ENCODE measurements around the gene NOL7.

NOL7 gene

GRCh38 chr6:13668291-13668928 is 53.3 kb downstream of the NOL7 start:
- TF ChIP-seq NFIC (IDR thresholded peaks at IDR 0.05) (no peak), ZBTB7A (IDR thresholded peaks at IDR 0.05; ENCODE audit: low read depth) (no peak), YY1 (IDR thresholded peaks at IDR 0.05; ENCODE audit: low read depth) (no peak), CEBPB (IDR thresholded peaks at IDR 0.05) (no peak), TEAD4 (IDR thresholded peaks at IDR 0.05) (no peak), TAF1 (IDR thresholded peaks at IDR 0.05; ENCODE audit: low read depth) (no peak), EGR1 (IDR thresholded peaks at IDR 0.05) (no peak), FOXM1 (IDR thresholded peaks at IDR 0.05; ENCODE audit: borderline replicate concordance, low read depth) (no peak), CREB1 (IDR thresholded peaks at IDR 0.05; ENCODE audit: low read depth) (no peak), RAD21 (IDR thresholded peaks at IDR 0.05; ENCODE audit: low read depth) (no peak), TCF12 (IDR thresholded peaks at IDR 0.05; ENCODE audit: low read depth) (no peak), EP300 (IDR thresholded peaks at IDR 0.05; ENCODE audit: borderline replicate concordance) (no peak), USF1 (IDR thresholded peaks at IDR 0.05) (no peak)
- TF ChIP-seq, protein P1, sequence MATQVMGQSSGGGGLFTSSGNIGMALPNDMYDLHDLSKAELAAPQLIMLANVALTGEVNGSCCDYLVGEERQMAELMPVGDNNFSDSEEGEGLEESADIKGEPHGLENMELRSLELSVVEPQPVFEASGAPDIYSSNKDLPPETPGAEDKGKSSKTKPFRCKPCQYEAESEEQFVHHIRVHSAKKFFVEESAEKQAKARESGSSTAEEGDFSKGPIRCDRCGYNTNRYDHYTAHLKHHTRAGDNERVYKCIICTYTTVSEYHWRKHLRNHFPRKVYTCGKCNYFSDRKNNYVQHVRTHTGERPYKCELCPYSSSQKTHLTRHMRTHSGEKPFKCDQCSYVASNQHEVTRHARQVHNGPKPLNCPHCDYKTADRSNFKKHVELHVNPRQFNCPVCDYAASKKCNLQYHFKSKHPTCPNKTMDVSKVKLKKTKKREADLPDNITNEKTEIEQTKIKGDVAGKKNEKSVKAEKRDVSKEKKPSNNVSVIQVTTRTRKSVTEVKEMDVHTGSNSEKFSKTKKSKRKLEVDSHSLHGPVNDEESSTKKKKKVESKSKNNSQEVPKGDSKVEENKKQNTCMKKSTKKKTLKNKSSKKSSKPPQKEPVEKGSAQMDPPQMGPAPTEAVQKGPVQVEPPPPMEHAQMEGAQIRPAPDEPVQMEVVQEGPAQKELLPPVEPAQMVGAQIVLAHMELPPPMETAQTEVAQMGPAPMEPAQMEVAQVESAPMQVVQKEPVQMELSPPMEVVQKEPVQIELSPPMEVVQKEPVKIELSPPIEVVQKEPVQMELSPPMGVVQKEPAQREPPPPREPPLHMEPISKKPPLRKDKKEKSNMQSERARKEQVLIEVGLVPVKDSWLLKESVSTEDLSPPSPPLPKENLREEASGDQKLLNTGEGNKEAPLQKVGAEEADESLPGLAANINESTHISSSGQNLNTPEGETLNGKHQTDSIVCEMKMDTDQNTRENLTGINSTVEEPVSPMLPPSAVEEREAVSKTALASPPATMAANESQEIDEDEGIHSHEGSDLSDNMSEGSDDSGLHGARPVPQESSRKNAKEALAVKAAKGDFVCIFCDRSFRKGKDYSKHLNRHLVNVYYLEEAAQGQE (IDR thresholded peaks at IDR 0.05; ENCODE audit: low read depth): no peak
- TF ChIP-seq, protein P2, sequence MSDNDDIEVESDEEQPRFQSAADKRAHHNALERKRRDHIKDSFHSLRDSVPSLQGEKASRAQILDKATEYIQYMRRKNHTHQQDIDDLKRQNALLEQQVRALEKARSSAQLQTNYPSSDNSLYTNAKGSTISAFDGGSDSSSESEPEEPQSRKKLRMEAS (IDR thresholded peaks at IDR 0.05): no peak

DNA sequence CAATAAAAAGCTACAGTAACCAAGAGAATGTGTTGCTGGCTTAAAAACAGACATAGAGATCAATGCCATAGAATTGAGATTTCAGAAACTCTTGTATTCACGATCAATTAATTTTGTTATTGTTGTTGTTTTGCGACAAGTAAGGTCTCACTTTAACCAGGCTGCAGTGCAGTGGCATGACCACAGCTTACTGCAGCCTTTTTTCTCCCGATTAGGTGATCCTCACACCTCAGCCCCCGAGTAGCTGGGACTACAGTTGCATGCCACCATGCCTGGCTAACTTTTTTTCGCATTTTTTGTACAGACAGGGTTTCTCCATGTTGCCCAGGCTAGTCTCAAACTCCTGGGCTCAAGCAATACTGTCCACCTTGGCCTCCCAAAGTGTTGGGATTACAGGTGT is 54.3 kb downstream of the NOL7 start:
- no peak for TF ChIP-seq CEBPB (IDR thresholded peaks at IDR 0.05)
- TF ChIP-seq, protein P1 (IDR thresholded peaks at IDR 0.05; ENCODE audit: low read depth): no peak
- TF ChIP-seq TCF12 (IDR thresholded peaks at IDR 0.05; ENCODE audit: low read depth): no peak
